Hepatocyte (in vitro differentiated cells): ENCODE results near the gene B3GAT1.

ENCODE experiments used
- EZH2phosphoT487 ChIP-seq: fragments of 200-600 bp; sonication (generic); IDR thresholded peaks from one replicate; pipeline ENCODE4 v1.6.1; 2018; ENCODE audit warnings: antibody characterized with exemption, mild to moderate bottlenecking, low read depth, moderate library complexity; ENCODE audit not compliant: unreplicated experiment, severe bottlenecking
- TF ChIP-seq, protein P1 (sequence below): fragments of 200-600 bp; sonication (generic); IDR thresholded peaks from 2 replicates; pipeline ENCODE4 v1.5.1; 2016; ENCODE audit warnings: antibody characterized with exemption, mild to moderate bottlenecking; ENCODE audit not compliant: poor library complexity

GRCh38 chr11:134425816-134426536, 13.9 kb upstream of the B3GAT1 start:
- TF ChIP-seq, protein P1, sequence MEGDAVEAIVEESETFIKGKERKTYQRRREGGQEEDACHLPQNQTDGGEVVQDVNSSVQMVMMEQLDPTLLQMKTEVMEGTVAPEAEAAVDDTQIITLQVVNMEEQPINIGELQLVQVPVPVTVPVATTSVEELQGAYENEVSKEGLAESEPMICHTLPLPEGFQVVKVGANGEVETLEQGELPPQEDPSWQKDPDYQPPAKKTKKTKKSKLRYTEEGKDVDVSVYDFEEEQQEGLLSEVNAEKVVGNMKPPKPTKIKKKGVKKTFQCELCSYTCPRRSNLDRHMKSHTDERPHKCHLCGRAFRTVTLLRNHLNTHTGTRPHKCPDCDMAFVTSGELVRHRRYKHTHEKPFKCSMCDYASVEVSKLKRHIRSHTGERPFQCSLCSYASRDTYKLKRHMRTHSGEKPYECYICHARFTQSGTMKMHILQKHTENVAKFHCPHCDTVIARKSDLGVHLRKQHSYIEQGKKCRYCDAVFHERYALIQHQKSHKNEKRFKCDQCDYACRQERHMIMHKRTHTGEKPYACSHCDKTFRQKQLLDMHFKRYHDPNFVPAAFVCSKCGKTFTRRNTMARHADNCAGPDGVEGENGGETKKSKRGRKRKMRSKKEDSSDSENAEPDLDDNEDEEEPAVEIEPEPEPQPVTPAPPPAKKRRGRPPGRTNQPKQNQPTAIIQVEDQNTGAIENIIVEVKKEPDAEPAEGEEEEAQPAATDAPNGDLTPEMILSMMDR: no peak
- no peak for TF ChIP-seq EZH2phosphoT487
